B cell (primary cell): ENCODE data around the gene SIGLEC8.

Source experiments
- CTCF ChIP-seq: fragments of 200-600 bp; IDR thresholded peaks from one replicate; pipeline ENCODE4 v1.8.0; 2022; ENCODE audit warnings: antibody characterized with exemption, mild to moderate bottlenecking
- EZH2 ChIP-seq: IDR thresholded peaks from 2 replicates; pipeline ENCODE4 v1.6.1; 2012; ENCODE audit warnings: borderline replicate concordance, low read depth, mild to moderate bottlenecking, moderate library complexity, low read length; ENCODE audit not compliant: insufficient read depth, poor library complexity, severe bottlenecking

GRCh38 chr19:51450730-51451307 lies 7.4 kb downstream of the SIGLEC8 start:
- TF ChIP-seq CTCF (no peak), EZH2 (no peak)
